Measurements from ENCODE around the gene HP1BP3. TPM values are rescaled to one million over a fixed set of nuclear protein-coding genes. Genes with fewer than 3 reads are reported as not detected.

The HP1BP3 gene
- total RNA-seq, 1 donor from 2014 or later, result 257 TPM

- no peak overlapping the region for H3K4me3 Mint-ChIP-seq
- Histone ChIP-seq H3K27ac (no peak overlapping the region), H3F3A (ENCODE audit: low read depth) (peaks cover 21% of the 10 kb centered on the region), H3K9me3 (ENCODE audit: low read depth) (no peaks in the 10 kb centered on the region), H3K9ac (no peak overlapping the region), H3K4me1 (peaks cover 3% of the 10 kb centered on the region), H3K4me3 (no peak overlapping the region), H3K79me2 (ENCODE audit: low read depth) (no peaks in the 10 kb centered on the region), H3K27me3 (no peaks in the 10 kb centered on the region), H2AFZ (replicated peaks) (no peak overlapping the region), H3K4me2 (no peak overlapping the region), H3K36me3 (no peaks in the 10 kb centered on the region), H4K20me1 (ENCODE audit: low read depth) (no peaks in the 10 kb centered on the region)
- peaks cover 23% of the 10 kb centered on the region for H3K4me1 Mint-ChIP-seq
- DNase-seq (ENCODE audit: low spot score), result no peak
- H3K36me3 Mint-ChIP-seq, result peaks cover 3% of the 10 kb centered on the region
- peaks cover 4% of the 10 kb centered on the region for H3K27me3 Mint-ChIP-seq (ENCODE audit: insufficient read depth, low read depth)
- H3K27ac Mint-ChIP-seq, result peak overlapping the region; percentile 3
- H3K9me3 Mint-ChIP-seq, result peaks cover 6% of the 10 kb centered on the region
- TF ChIP-seq CTCF (IDR thresholded peaks at IDR 0.05) (no peak), EZH2 (IDR thresholded peaks at IDR 0.05) (no peak), EZH2phosphoT487 (IDR thresholded peaks at IDR 0.05) (no peak)
Measured at GRCh38 chr1:20695515-20695914, 91.6 kb downstream of the HP1BP3 start.

- no peaks in the 10 kb centered on the region for H3K27me3 ChIP-seq
- H3K9ac ChIP-seq, result no peak overlapping the region
- TF ChIP-seq EZH2phosphoT487 (IDR thresholded peaks at IDR 0.05) (no peak), EZH2 (IDR thresholded peaks at IDR 0.05) (no peak), CTCF (IDR thresholded peaks at IDR 0.05) (no peak)
- no peaks in the 10 kb centered on the region for H3K36me3 ChIP-seq
- H3K4me2 ChIP-seq, result no peak overlapping the region
- no peak overlapping the region for H2AFZ ChIP-seq (replicated peaks)
- H3K4me1 ChIP-seq, result peaks cover 3% of the 10 kb centered on the region
- Mint-ChIP-seq H3K9me3 (peaks cover 6% of the 10 kb centered on the region), H3K4me1 (peaks cover 18% of the 10 kb centered on the region), H3K4me3 (no peak overlapping the region), H3K27ac (no peak overlapping the region), H3K36me3 (peaks cover 3% of the 10 kb centered on the region), H3K27me3 (ENCODE audit: insufficient read depth, low read depth) (peaks cover 4% of the 10 kb centered on the region)
- no peak overlapping the region for H3K27ac ChIP-seq
- H3K79me2 ChIP-seq (ENCODE audit: low read depth), result no peaks in the 10 kb centered on the region
- no peaks in the 10 kb centered on the region for H4K20me1 ChIP-seq (ENCODE audit: low read depth)
- peaks cover 21% of the 10 kb centered on the region for H3F3A ChIP-seq (ENCODE audit: low read depth)
- H3K4me3 ChIP-seq, result no peak overlapping the region
- no peaks in the 10 kb centered on the region for H3K9me3 ChIP-seq (ENCODE audit: low read depth)
- DNase-seq (ENCODE audit: low spot score), result no peak
Measured at GRCh38 chr1:20693623-20694022, 93.5 kb downstream of the HP1BP3 start.

Other genes starting within 250 kb of the HP1BP3 start
- 0.09 TPM in 1 of 2 replicates, not detected in the other for gene FAM43B, start 234.7 kb downstream of the HP1BP3 start, total RNA-seq (ENCODE audit: low replicate concordance)
- 0.64 and 0.96 TPM in 2 replicates for gene CDA, start 198.2 kb downstream of the HP1BP3 start, total RNA-seq (ENCODE audit: low replicate concordance)
- 13.3 and 21.6 TPM in 2 replicates for gene PINK1, start 153.8 kb downstream of the HP1BP3 start, total RNA-seq (ENCODE audit: low replicate concordance)
- gene DDOST, start 125.9 kb downstream of the HP1BP3 start, total RNA-seq (ENCODE audit: low replicate concordance), result 151 and 234 TPM in 2 replicates
- gene KIF17, start 69.3 kb downstream of the HP1BP3 start, total RNA-seq (ENCODE audit: low replicate concordance), result 2.2 and 4.0 TPM in 2 replicates
- 5.1 and 7.7 TPM in 2 replicates for gene SH2D5, start 54.6 kb downstream of the HP1BP3 start, total RNA-seq (ENCODE audit: low replicate concordance)